ENCODE data around the gene GAB1. TPM values are rescaled to one million over a fixed set of nuclear protein-coding genes. Genes with fewer than 3 reads are reported as not detected.

The GAB1 gene
- total RNA-seq, 1 experiment from 2014 or later, result 15.3 TPM

DNA sequence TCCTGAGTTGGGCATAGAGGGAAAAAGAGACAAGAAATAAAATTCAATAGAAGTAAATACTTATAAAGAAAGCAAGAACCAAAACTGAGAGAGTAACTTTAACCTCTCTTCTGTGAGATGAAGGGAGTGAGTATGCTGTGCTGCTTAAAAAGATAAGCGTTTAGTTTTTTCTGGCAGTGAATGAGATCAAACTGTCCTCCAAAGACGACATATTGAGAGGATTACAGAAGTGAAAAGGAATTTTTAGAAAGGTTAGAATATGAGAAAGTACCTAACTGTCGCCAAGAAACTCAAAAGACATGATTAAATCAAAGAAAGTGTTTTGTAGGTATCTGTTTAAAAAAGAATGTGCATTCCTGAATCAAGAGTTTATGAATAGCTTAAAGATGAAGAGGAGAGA lies 16.0 kb downstream of the GAB1 start:
- Mint-ChIP-seq H3K27ac (no peak overlapping the region; a peak in 1 of 7 replicates), H3K36me3 (ENCODE audit: insufficient read depth in 1 of 3, low read depth in 3 of 3) (no peaks in the 10 kb centered on the region; a peak in 1 of 7 replicates), H3K4me1 (peaks cover 60 to 62% of the 10 kb centered on the region in 2 experiments), H3K27me3 (ENCODE audit: low read depth) (no peaks in the 10 kb centered on the region; the same call in 1 of the 2 replicates), H3K4me3 (no peak overlapping the region), H3K9me3 (no peaks in the 10 kb centered on the region)
- Histone ChIP-seq H2BK120ac (ENCODE audit: low read depth, low read length, poor library complexity, severe bottlenecking) (no peak overlapping the region), H2BK15ac (ENCODE audit: low read depth, low read length) (no peak overlapping the region), H3K9me3 (ENCODE audit: control insufficient read depth, low read depth, low read length) (no peaks in the 10 kb centered on the region), H3K79me2 (ENCODE audit: insufficient read depth, low read length) (no peaks in the 10 kb centered on the region; the same call in 1 of the 2 replicates), H3T11ph (ENCODE audit: low read length) (no peak overlapping the region), H4K8ac (replicated peaks; ENCODE audit: insufficient read length, low read depth, low read length) (no peak overlapping the region), H3K4ac (ENCODE audit: low read depth, low read length) (no peak overlapping the region), H3K18ac (ENCODE audit: insufficient read length, low read depth, low read length) (no peak overlapping the region), H2BK20ac (ENCODE audit: low read depth, low read length, poor library complexity, severe bottlenecking) (no peak overlapping the region), H4K20me1 (ENCODE audit: control insufficient read depth, insufficient read depth, insufficient read length) (no peaks in the 10 kb centered on the region), H3K27ac (ENCODE audit: insufficient read length, low read depth, low read length) (no peak overlapping the region), H3K4me1 (ENCODE audit: insufficient read depth, low read length) (peaks cover 7% of the 10 kb centered on the region; the same call in 1 of the 2 replicates), H2AFZ (ENCODE audit: low read length) (no peak overlapping the region), H3K79me1 (ENCODE audit: insufficient read depth, low read depth, low read length, poor library complexity, severe bottlenecking) (peaks cover 3% of the 10 kb centered on the region), H3K9ac (ENCODE audit: extremely low read depth, insufficient read length, low read length) (no peak overlapping the region), H2BK5ac (ENCODE audit: insufficient read length, low read length) (no peak overlapping the region), H2BK12ac (ENCODE audit: insufficient read length, low read depth, low read length) (no peak overlapping the region), H3K23me2 (ENCODE audit: insufficient read length, low read depth, low read length, poor library complexity, severe bottlenecking) (no peaks in the 10 kb centered on the region), H3K27me3 (ENCODE audit: insufficient read depth, low read length) (no peaks in the 10 kb centered on the region), H3K56ac (ENCODE audit: insufficient read length, low read depth, low read length) (no peak overlapping the region), H3K14ac (ENCODE audit: insufficient read depth, low read length) (no peak overlapping the region), H4K91ac (ENCODE audit: insufficient read length, low read depth, low read length) (no peak overlapping the region), H3K4me2 (ENCODE audit: insufficient read depth, insufficient read length, low read length) (no peak overlapping the region), H2AK5ac (ENCODE audit: insufficient read length, low read length) (no peak overlapping the region), H4K5ac (ENCODE audit: insufficient read length, low read depth, low read length) (no peak overlapping the region), H3K23ac (ENCODE audit: insufficient read length, low read depth, low read length) (no peak overlapping the region)
- no CpG with 5 or more reads among the region's 3 CpGs for WGBS (ENCODE audit: extremely low coverage, insufficient read length, low lambda C conversion rate)
- no peak for DNase-seq
- no peak for TF ChIP-seq CTCF (conservative IDR thresholded peaks at IDR 0.05)
